Chondrocyte (in vitro differentiated cells): ENCODE results near the gene ENG. TPM values are rescaled to one million over a fixed set of nuclear protein-coding genes. Genes with fewer than 3 reads are reported as not detected.

Source experiments
- DNase-seq: peaks from one replicate; pipeline ENCODE4 v3.0.0; 2021; ENCODE audit warnings: mixed read lengths, low spot score
- H3K27ac Mint-ChIP-seq: one replicate; pipeline ENCODE4 v1.8.0; 2021; ENCODE audit warnings: mild to moderate bottlenecking, moderate library complexity, mixed read lengths; ENCODE audit not compliant: unreplicated experiment
- H3K27me3 Mint-ChIP-seq: 2 replicates; pipeline ENCODE4 v1.8.0; 2021; ENCODE audit warnings: low read depth, mixed read lengths
- H3K36me3 Mint-ChIP-seq: 2 replicates; pipeline ENCODE4 v1.8.0; 2021; ENCODE audit warnings: low read depth, mixed read lengths
- H3K4me1 Mint-ChIP-seq: 2 replicates; pipeline ENCODE4 v1.8.0; 2021; ENCODE audit warnings: low read depth, mild to moderate bottlenecking, mixed read lengths
- H3K4me3 Mint-ChIP-seq: one replicate; pipeline ENCODE4 v1.8.0; 2021; ENCODE audit warnings: mild to moderate bottlenecking, moderate library complexity, mixed read lengths; ENCODE audit not compliant: unreplicated experiment
- H3K9me3 Mint-ChIP-seq: 2 replicates; pipeline ENCODE4 v1.8.0; 2021; ENCODE audit warnings: low read depth, mixed read lengths
- total RNA-seq: library from RNA; stranded (reverse); gene quantifications from 3 replicates; pipeline ENCODE4 v1.2.1, GENCODE V29; 2021
- TF ChIP-seq, protein P1 (sequence below): fragments of 200-600 bp; sonication (generic); IDR thresholded peaks from 2 replicates; pipeline ENCODE4 v1.5.0; 2021; ENCODE audit warnings: antibody characterized with exemption, mild to moderate bottlenecking, moderate library complexity

The ENG gene
- total RNA-seq, 1 donor from 2014 or later = 81.3 TPM

DNA sequence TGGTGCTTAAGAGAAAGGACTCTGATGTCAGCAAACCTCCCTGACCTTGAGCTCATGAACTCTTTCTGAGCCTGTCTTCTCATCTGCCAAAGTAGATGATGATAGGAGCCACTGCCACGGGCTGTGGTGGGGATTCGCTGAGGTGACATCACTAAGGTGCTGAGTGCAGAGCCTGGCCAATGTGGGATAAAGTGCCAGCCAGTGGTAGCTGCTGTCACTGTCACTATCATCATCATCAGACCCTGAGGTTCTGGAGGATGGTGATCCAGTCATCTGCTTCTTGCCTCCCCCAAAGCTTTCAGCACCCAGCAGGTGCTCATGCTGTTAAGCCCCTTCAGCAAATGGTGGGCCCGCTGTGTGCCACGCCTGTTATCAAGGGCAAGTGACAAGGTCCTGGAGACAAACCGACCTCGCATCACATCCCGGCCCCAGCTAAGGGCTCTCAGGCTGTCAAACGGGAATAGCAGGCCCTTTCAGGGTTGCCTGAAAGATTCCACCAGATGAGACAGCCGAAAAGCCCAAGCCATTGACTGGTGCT, 45.4 kb downstream of the ENG start:
- Mint-ChIP-seq H3K4me1 (peaks cover 7% of the 10 kb centered on the region), H3K4me3 (no peak overlapping the region), H3K9me3 (no peaks in the 10 kb centered on the region), H3K27me3 (no peaks in the 10 kb centered on the region), H3K27ac (no peak overlapping the region), H3K36me3 (peaks cover 19% of the 10 kb centered on the region)
- no peak for DNase-seq
- TF ChIP-seq, protein P1, sequence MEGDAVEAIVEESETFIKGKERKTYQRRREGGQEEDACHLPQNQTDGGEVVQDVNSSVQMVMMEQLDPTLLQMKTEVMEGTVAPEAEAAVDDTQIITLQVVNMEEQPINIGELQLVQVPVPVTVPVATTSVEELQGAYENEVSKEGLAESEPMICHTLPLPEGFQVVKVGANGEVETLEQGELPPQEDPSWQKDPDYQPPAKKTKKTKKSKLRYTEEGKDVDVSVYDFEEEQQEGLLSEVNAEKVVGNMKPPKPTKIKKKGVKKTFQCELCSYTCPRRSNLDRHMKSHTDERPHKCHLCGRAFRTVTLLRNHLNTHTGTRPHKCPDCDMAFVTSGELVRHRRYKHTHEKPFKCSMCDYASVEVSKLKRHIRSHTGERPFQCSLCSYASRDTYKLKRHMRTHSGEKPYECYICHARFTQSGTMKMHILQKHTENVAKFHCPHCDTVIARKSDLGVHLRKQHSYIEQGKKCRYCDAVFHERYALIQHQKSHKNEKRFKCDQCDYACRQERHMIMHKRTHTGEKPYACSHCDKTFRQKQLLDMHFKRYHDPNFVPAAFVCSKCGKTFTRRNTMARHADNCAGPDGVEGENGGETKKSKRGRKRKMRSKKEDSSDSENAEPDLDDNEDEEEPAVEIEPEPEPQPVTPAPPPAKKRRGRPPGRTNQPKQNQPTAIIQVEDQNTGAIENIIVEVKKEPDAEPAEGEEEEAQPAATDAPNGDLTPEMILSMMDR = no peak

DNA sequence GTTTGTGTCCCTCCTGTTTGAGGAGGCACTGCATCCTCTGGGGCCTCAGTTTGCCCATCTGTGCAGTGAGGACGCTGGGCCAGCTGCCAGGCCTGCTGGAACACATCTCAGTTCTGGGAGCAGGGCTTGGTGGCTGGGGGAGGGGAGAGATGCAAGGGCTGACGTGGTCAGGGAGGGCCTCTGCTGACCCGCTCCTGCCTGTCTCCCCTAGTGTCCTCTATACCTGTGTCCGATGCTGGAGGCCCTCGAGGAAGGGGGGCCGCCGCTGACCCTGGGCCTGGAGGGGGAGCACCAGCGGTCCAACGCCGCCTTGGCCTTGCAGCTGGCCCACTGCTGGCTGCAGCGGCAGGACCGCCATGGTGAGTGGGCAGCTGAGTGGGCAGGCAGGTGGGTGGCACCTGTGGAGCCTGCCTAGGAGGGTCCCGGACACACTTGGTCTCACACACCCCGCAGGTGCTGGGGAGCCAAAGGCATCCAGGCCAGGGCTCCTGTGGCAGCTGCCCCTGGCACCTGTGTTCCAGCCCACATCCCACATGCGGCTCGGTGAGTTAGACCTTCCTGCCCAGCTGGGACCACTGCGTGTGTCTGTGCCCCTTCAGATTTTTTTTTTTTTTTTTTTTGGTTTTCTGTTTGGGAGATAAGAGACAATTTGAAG, 46.0 kb downstream of the ENG start:
- TF ChIP-seq, protein P1 = no peak
- Mint-ChIP-seq H3K36me3 (peaks cover 17% of the 10 kb centered on the region), H3K4me3 (no peak overlapping the region), H3K27me3 (no peaks in the 10 kb centered on the region), H3K9me3 (no peaks in the 10 kb centered on the region), H3K27ac (no peak overlapping the region), H3K4me1 (peaks cover 12% of the 10 kb centered on the region)
- DNase-seq = no peak

DNA sequence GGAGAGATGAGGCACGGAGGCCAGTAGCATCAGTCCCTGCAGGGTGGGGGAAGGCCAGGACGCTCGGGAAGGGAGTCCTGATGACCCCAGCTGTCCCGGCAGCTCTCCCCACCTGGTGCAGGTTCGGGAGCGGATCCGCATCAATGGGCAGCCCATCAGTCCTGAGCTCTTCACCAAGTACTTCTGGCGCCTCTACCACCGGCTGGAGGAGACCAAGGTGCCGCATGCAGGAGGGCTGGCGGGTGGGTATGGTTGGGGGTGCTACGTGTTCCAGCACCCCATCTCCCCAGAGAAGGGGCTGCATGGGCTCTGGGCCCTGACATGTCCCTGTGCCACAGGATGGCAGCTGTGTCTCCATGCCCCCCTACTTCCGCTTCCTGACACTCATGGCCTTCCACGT, 47.6 kb downstream of the ENG start:
- Mint-ChIP-seq H3K27me3 (no peaks in the 10 kb centered on the region), H3K9me3 (no peaks in the 10 kb centered on the region), H3K4me3 (no peak overlapping the region), H3K36me3 (peaks cover 10% of the 10 kb centered on the region), H3K4me1 (peaks cover 22% of the 10 kb centered on the region), H3K27ac (no peak overlapping the region)
- TF ChIP-seq, protein P1 = no peak
- DNase-seq = no peak

DNA sequence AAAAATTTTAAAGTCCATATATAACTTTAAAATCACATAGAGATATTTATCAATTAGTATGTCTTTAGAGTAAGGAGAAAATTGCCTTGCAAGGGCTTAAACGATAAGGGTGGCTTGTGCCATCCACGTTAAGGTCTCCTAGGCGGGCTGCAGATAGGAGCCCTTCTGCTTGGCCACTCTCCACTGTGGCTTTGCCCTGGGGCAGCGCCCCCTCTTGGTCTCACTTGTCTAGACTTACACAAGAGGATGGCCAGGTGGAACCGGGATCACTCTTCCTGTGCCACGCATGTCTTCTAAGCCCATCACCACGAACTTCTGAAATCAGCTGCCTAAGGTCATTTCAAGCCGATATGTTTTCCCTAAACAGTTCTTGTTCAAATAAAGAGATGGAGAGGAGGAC, 48.8 kb downstream of the ENG start:
- Mint-ChIP-seq H3K4me3 (no peak overlapping the region), H3K27ac (no peak overlapping the region), H3K36me3 (peaks cover 6% of the 10 kb centered on the region), H3K4me1 (peaks cover 27% of the 10 kb centered on the region), H3K27me3 (no peaks in the 10 kb centered on the region), H3K9me3 (no peaks in the 10 kb centered on the region)
- TF ChIP-seq, protein P1 = peak; percentile 72
- DNase-seq = no peak

DNA sequence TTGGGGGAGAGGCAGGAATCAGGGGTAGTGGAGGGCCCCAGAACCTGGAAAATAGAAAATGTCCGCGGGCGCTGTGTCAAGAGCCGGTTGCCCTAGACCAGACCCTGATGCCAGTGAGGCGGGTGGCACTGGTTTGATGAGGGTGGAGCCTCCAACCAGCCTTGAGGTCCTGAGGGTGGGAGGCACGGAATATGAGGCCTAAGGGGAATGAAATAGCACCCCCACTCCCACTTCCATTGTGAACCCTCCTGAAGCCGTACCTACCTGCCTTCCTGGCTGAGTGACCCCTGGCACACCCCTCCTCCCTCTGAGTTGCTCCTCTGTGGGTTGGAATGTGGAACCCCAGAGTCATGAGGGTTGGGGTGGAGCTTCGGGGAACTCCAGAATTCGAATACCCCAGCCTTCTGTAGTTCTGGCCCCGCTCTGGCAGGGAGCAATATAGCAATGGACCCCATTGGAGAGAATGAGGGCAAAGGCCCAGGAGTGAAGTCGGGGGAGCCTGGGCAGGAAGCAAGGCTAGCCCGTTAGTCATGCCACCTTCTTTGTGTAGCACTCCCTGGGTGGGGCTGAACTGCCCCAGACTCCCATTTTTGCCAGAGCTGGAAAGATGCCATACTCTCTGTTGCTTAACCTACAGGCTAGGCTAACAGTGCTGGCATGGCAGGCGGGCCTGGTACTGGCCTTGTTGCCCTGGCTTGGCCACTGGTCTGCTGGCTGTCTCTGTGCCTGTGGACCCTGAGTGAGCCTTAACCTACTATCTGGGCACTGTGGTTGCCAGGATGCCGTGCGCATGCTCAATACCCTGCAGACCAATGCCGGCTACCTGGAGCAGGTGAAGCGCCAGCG, 50.7 kb downstream of the ENG start:
- H3K27me3 Mint-ChIP-seq = no peaks in the 10 kb centered on the region
- no peak for DNase-seq
- H3K27ac Mint-ChIP-seq = peak overlapping the region; percentile 95
- H3K9me3 Mint-ChIP-seq = no peaks in the 10 kb centered on the region
- TF ChIP-seq, protein P1 = no peak
- H3K4me3 Mint-ChIP-seq = peak overlapping the region; percentile 95
- peaks cover 6% of the 10 kb centered on the region for H3K36me3 Mint-ChIP-seq
- H3K4me1 Mint-ChIP-seq = peaks cover 27% of the 10 kb centered on the region
